H1 (cell line): ENCODE measurements around the gene DLAT.

ENCODE experiments used
- ASH2L ChIP-seq: fragments of 200-600, 300-600 bp; sonication (generic); IDR thresholded peaks from one replicate; pipeline ENCODE4 v1.7.1; 2017; ENCODE audit warnings: low read length
- ATF2 ChIP-seq: IDR thresholded peaks from 2 replicates; pipeline ENCODE4 v1.6.1; 2012; ENCODE audit warnings: low read length, inconsistent platforms
- CBX5 ChIP-seq: fragments of 300-800, 300-1000 bp; sonication (generic); IDR thresholded peaks from 2 replicates; pipeline ENCODE4 v1.7.1; 2016; ENCODE audit warnings: antibody characterized with exemption, low read length, low read depth
- CREB1 ChIP-seq: IDR thresholded peaks from 2 replicates; pipeline ENCODE4 v1.6.1; 2012; ENCODE audit warnings: inconsistent platforms
- CTCF ChIP-seq, 3 experiments: IDR thresholded peaks; 1 replicate in 2 of 3; 2 replicates in 1 of 3; pipeline versions ENCODE4 v1.5.1 to v1.6.1; 2011; ENCODE audit warnings: low read length in 3 of 3, mild to moderate bottlenecking in 3 of 3, inconsistent platforms in 2 of 3, low read depth in 1 of 3, moderate library complexity in 1 of 3; ENCODE audit not compliant: insufficient read depth in 1 of 3; ENCODE audit errors: control extremely low read depth in 1 of 3
- EP300 ChIP-seq, 2 experiments: IDR thresholded peaks; 1 replicate in 1 of 2; 2 replicates in 1 of 2; pipeline ENCODE4 v1.6.1; 2011 to 2012; ENCODE audit warnings: low read depth in 2 of 2, low read length in 2 of 2, mild to moderate bottlenecking in 2 of 2, borderline replicate concordance in 1 of 2, inconsistent platforms in 1 of 2, moderate library complexity in 1 of 2
- EZH2 ChIP-seq: fragments of 200-600 bp; sonication (generic); IDR thresholded peaks from 2 replicates; pipeline ENCODE4 v1.7.1; 2012; ENCODE audit warnings: low read depth, mild to moderate bottlenecking, moderate library complexity, low read length, inconsistent platforms; ENCODE audit not compliant: severe bottlenecking
- POLR2A ChIP-seq, 2 experiments: IDR thresholded peaks; 1 replicate in 1 of 2; 2 replicates in 1 of 2; pipeline ENCODE4 v1.6.1; 2011; ENCODE audit warnings: low read depth in 2 of 2, low read length in 2 of 2, mild to moderate bottlenecking in 2 of 2; ENCODE audit errors: control extremely low read depth in 1 of 2
- TAF1 ChIP-seq: IDR thresholded peaks from 2 replicates; pipeline ENCODE4 v1.6.1; 2011; ENCODE audit warnings: mild to moderate bottlenecking, low read depth, low read length
- TF ChIP-seq, protein P1 (sequence below): IDR thresholded peaks from 2 replicates; pipeline ENCODE4 v1.6.1; 2012; ENCODE audit warnings: inconsistent platforms

DNA sequence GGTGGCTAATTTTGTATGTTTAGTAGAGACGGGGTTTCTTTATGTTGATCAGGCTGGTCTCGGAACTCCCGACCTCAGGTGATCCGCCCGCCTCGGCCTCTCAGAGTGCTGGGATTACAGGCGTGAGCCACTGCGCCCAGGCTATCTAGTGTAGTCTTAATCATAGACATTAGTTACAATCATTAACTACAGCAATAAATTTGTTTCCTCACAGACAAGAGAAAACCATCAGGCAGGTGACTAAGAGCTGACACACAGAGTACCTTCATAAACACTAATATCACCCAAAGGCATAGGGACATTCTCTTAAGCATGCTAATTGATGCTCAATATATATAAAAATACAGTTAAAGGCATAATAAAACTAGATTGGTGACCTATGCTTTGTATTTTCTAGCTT is 80.9 kb downstream of the DLAT start:
- TF ChIP-seq CTCF (IDR thresholded peaks at IDR 0.05; ENCODE audit: control extremely low read depth in 1 of 3, insufficient read depth in 1 of 3, low read depth in 1 of 3, low read length in 3 of 3) (no peak), ASH2L (no peak), POLR2A (IDR thresholded peaks at IDR 0.05; ENCODE audit: control extremely low read depth in 1 of 2, low read depth in 2 of 2, low read length in 2 of 2) (no peak), CBX5 (no peak), CREB1 (no peak), ATF2 (no peak), EZH2 (no peak), EP300 (IDR thresholded peaks at IDR 0.05; ENCODE audit: borderline replicate concordance in 1 of 2, low read depth in 2 of 2, low read length in 2 of 2) (no peak), TAF1 (no peak)
- TF ChIP-seq, protein P1, sequence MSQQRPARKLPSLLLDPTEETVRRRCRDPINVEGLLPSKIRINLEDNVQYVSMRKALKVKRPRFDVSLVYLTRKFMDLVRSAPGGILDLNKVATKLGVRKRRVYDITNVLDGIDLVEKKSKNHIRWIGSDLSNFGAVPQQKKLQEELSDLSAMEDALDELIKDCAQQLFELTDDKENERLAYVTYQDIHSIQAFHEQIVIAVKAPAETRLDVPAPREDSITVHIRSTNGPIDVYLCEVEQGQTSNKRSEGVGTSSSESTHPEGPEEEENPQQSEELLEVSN: no peak
